GM04504 (cell line): ENCODE results near the gene ITGB1BP2.
"Not testable (repeated sequence)": the region's sequence is repeated elsewhere in the genome, so short reads cannot be mapped to it uniquely, and the experiment has no call there.

Experiments
- DNase-seq: peaks from one replicate; pipeline ENCODE4 v3.0.0-alpha.2; 2012; ENCODE audit warnings: low read depth

Gene ITGB1BP2

DNA sequence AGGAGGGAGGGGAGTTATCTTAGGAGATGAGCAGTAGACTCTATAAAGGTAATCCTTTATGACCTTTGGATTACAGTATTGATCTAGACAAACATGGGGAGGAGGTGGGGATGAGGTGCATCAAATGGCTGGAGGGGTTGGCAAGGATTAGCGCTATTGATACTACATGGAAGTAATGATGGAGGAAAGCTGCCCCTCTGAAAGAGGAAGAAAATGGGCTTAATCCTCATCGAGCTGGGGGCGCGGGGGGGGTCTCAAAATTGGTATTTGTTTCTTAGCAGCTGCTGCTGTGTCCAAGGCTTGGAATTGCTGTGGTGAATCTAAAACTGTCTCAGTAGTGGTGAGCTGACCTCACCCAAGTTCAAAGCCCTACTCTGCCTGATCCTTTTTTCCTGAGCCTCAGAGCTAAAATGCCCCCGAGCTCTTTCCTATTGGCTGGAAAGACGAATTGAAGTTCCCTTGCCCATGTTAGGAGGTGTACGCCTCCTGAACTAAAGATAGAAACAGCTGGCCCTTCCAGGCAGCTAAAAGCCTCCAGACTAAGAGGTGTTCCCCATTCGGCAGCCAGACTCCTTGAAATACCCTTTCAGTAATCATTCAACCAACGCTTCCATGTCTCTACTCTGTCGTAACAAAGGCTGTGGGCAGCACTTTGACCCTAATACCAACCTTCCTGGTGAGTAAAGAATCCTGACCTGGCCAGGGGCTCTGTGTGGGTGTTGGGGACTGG lies at the start of gene ITGB1BP2:
Gene ITGB1BP2, plus strand, starts transcription at position 556 of the 730 bp plus-strand sequence. Its CDS starts 57 bp downstream, at position 613.
- DNase-seq: peak; percentile 10

DNA sequence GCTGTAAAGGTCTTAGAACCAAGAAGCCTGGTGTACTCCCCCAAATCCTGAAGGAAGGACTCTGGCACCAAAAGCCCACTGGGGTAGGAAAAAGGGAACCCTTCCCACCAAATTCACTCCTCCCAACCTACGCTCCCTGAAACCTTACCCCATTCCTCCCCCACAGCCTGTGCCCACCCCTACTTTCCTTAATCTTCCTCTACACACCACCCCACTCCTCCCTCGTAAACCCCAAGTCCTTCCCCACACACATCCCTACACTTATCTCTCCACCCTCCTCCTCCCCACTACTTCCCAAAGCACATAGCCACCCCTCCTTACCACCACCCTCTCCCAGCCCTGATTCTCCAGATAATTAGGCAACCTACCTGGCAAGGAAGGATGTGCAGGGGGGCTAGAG lies 49.3 kb upstream of the ITGB1BP2 start:
- no peak for DNase-seq

DNA sequence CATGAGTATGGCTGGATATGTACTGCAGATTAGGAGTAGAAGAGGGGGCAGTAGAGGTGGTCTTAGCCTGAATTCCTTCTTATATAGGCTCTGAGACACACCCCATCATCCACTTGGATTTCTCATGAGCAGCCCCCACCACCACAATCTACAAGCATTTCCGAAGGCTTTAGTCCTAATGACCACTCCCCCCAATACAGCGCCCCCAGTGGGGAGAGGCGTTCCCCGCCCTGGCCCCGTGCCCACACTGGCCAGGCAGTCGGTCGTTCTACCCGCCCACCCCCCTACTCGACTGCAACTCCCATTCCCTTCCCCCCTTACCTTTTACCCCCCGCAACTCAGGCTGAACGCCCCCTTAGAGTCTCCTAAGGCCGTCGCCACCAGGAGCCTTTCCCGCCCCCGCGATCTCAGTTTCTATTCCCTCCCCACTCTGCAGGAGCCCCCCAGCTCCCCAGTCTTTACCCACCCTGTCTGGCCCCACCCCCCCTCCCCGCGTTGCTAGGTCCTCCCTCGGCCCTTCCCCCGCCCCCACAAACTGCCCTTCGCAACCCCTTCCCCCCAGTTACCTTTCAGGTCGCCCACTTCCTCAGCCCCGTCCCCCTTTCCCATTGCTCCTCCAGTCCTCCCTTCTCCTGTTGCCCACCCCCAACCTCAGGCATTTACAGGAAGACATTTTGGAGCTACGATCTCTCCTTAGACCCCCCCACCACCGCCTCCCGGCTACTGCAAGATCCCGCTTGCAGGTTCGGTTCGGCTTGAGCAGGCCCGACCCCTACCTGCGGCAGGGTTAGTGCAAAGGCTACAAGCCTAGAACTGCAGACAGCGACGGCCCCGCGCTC lies 48.1 kb upstream of the ITGB1BP2 start:
- peak; percentile 2 for DNase-seq

DNA sequence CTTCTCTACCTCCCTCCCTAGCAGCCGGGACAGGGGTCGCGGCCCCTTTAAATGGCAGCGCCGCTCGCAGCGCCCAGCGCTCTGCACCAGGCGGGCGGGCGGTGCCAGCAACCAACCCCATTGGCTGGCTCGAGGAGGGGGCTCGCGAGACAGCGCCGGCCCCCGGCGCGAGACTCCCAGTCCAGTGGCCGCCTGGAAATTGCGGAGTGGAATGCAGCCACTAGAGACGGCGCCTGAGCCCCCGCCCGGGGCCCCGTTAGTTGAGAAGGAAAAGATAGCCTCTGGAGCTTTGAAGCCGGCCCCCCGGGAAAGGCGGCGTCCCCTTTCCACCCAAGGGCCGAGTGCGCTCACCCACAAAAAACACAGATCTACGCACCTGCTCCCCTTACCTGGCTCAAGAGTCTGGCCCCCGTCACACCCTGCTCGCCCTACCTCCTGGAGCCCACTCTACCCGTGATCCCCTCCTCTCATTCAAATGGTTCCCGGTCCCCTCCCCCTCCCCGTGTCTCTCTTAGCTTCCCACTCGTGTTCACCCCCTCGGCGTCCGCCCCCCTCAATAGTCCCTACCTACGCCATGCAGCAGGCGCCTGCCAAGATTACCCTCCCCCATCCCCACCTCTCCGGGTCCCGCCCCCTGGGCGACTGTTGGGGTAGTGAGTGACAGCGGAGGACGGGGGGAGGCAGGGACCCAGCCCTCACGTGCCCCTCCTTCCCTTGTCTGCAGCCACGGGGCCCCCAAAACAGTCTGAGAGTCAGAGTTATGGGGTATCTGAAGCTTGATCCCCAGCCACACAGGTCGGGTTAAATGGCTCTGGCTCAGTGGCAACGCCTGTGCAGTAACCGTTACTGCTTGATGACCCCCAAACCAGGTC lies 47.2 kb upstream of the ITGB1BP2 start, which contains the start of gene ZMYM3:
Gene ZMYM3, minus strand, starts transcription at position 49 of the 872 bp plus-strand sequence. CDS start 885 bp downstream, outside the sequence.
- peak; percentile 58 for DNase-seq

DNA sequence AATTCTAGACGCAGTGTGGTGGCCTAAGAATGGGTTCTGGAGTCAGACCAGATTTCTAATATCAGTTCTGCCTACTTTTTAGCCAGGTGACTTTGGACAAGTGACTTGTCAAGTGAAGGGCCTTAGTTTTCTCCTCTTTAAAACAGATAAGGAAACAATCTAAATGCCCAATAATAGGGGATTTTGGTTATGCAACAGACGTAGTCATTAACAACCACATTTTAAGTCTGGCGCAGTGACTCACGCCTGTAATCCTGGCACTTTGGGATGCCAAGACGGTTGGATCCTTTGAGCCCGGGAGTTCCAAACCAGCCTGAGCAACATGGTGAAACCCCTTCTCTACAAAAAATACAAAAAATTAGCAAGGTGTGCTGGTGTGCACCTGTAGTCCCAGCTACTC lies 45.5 kb upstream of the ITGB1BP2 start:
- no peak for DNase-seq

DNA sequence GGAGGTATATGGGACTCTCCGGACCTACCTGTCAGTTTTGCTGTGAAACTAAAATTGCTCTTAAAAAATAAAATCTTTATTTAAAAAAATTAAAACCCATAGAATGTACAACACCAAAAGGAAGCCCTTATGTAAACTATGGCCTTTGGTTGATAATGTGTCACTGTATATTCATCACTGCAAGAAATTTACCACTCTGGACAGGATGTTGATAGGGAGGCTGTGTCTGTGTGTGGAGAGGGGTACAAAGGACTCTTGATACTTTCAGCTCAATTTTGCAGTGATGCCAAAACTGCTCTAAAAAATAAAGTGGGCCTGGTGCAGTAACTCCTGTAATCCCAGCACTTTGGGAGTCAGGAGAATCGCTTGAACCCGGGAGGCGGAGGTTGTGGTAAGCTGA lies 44.7 kb upstream of the ITGB1BP2 start:
- no peak for DNase-seq

DNA sequence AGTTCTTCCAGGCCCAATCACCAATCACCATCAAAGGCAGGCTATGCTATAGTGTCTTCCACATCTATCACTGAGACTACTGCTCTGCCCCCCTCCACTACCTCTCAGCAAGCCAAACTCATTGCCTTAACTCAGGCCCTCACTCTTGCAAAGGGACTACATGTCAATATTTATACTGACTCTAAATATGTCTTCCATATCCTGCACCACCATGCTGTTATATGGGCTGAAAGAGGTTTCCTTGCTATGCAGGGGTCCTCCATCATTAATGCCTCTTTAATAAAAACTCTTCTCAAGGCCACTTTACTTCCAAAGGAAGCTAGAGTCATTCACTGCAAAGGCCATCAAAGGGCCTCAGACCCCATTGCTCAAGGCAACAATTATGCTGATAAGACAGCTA lies 32.9 kb upstream of the ITGB1BP2 start:
- not testable (repeated sequence) for DNase-seq

DNA sequence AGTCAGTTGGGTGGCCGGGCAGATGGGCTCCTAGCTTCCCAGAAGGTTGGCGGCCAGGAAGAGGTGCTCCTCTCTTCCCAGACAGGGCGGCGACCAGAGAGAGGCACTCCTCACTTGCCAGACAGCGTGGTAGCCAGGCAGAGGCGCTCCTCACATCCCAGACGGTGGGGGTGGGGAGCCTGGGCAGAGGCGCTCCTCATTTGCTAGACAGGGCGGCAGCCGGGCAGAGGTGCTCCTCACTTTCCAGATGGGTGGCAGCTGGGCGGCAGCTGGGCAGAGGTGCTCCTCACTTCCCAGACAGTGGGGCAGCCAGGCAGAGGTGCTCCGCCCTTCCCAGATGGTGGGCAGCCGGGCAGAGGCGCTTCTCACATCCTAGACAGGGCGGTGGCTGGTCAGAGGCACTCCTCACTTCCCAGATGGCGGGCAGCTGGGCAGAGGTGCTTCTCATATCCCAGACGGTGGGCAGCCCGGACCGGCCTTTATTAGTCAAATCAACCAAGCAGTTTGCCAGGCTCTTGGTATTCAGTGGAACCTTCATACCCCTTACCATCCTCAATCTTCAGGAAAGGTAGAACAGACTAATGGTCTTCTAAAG lies 31.7 kb upstream of the ITGB1BP2 start:
- DNase-seq: no peak

DNA sequence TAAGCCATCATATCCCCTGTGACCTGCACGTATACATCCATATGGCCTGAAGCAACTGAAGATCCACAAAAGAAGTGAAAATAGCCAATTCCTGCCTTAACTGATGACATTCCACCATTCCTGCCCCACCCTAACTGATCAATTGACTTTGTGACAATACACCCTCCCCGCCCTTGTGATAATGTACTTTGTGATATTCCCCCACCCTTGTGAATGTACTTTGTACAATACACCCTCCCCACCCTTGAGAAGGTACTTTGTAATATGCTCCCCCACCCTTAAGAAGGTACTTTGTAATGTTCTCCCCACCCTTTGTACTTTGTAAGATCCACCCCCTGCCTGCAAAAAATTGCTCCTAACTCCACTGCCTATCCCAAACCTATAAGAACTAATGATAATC lies 29.2 kb upstream of the ITGB1BP2 start:
- DNase-seq: not testable (repeated sequence)

DNA sequence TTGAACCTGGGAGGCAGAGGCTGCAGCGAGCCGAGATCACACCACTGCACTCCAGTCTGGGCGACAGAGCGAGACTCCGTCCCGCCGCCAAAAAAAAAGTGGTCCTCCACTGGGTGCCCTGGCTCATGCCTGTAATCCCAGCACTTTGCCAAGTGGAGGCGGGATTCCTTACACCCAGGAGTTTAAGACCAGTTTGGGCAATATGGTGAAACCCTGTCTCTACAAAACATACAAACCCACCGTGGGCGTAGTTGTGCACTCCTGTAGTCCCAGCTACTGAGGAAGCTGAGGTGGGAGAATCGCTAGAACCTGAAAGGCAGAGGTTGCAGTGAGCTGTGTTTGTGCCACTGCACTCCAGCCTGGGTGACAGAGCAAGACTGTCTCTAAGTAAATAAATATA lies 20.2 kb upstream of the ITGB1BP2 start:
- not testable (repeated sequence) for DNase-seq

DNA sequence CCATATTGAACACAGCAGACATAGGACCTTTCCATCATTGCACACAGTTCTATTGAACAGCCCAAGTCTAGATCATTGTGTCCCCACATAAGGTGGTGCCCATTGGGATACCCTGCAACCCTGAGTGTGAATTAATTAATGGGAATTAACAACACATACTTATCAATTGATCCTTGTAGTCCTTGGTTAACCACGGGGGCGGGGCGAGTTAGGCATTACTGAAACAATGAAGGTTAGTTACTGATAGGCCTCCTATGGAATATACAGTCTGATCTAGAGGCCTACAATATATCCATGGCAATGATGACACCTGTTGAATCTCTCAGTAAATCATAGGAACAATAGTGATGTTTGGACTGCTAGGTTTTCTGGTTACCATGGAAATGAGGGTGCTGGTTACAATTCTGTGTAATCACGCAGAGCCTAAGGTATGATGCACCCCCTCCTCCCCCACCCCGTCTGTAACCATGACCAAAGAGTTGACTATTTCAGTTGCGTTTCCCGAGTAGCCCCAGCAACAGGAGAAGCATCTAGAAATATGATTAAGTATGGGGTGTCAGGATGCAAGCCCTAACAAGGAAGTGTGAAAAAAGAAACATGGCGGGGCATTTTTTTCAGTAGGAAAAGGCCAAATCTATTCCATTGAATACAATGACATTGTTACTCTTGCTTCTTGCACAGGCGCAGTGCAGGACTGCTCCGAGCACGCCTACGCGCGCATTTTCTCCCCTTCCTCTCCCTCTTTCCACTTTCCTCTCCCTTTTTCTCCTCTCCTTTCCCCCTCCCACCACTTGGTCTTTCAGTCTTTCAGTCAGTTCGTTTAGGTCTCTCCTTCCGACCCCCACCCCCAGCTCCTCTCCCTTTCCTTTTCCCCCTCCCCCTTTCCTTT lies 18.8 kb upstream of the ITGB1BP2 start:
- peak; percentile 8 for DNase-seq

DNA sequence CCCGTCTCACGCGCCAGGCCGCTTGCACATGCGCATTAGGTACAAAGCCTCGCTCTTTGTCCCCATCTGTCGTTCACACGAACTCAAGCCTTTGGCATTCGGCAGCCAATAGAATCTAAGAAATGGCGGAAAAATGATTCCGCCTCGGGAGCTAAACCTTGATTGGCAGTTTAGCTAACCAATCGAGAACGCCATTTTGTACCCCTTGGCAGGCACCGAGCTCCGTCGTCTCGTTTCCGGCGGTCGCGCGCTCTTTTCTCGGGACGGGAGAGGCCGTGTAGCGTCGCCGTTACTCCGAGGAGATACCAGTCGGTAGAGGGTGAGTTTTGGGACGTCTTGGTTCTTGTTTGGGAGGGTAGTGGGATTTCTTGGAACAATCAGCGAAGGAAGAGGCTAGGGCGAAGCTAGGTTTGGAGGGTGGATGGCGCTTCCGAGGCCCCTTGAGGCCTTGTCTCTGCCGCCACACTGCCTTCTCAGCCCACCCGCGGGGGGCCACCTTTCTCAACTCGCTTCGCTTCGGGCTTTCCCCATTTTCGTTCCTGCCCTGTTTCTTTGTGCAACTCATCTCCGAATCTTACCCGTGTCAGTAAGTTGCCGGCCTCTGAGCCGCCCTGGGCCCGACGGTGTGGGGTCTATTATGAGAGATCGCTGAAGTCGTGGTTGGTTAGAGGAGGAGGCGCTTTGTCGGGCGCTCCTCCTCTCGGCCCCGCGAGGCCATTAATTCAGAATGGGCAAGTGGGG lies 18.0 kb upstream of the ITGB1BP2 start, which contains the start of gene NONO:
Gene NONO, plus strand, starts transcription at position 233 of the 741 bp plus-strand sequence. CDS start 7,003 bp downstream, outside the sequence.
- peak; percentile 96 for DNase-seq

DNA sequence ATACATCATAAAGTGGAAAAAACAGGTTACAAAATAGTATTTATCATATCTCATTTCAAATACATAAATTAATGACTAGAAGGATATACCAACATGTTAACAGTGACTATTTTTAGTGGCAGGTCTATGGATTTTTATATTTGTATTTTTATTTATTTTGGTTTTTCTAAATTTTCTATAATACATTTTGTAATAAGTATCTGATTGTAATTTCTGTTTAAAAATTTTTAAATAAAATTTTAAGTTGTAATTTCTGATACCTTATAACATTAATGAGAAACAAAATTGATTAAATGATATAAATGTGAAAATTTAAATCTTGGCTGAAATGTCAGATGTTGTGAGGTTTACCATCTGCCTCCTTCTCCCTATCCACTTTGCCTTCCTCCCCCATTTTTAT lies 15.6 kb upstream of the ITGB1BP2 start:
- DNase-seq: no peak

DNA sequence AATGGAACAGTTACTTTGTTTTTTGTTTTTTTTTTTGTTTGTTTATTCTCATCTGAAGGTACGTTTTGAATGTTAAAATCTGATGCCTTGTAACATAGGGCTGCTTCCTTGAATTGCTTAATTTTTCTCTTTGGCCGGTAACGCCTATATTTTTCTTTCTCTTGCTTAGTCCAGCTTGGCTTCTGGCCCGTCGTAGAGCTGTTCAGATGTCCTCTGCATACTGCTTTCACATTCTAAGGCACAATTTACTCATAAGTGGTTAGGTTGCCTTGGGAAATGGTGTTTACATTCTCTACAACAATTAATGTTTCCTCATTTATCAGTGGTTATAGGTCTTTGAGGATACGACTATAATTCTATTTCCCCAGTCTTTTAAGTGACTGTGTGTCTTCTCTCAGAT lies 10.2 kb upstream of the ITGB1BP2 start:
- no peak for DNase-seq

DNA sequence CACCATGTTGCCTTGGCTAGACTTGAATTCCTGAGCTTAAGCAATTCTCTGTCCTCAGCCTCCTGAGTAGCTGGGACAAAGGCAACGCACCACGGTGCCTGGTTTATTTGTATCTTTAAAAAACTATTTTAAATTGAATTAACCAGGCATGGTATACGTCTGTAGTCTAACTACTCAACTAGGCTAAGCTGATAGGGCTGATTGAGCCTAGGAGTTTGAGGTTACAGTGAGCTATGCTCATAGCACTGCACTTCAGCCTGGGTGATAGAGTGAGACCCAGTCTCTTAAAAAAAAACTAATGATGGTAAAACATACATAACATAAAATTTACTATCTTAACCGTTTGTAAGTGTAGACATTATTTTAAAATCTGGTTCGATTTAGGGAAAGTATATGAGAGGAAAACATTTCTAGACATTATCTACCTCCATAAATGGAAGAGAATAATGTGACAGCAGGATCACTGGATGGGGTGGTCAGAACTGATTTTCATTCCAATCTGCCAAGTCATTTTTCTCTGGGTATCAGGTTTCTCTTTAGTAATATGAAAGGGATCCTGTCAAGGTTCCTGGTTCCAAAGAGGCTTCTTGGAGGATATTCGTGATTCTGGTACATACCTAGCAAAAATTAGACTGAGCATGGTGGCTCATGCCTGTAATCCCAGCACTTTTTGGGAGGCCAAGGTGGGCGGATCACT lies 8.7 kb upstream of the ITGB1BP2 start:
- DNase-seq: peak; percentile 20

DNA sequence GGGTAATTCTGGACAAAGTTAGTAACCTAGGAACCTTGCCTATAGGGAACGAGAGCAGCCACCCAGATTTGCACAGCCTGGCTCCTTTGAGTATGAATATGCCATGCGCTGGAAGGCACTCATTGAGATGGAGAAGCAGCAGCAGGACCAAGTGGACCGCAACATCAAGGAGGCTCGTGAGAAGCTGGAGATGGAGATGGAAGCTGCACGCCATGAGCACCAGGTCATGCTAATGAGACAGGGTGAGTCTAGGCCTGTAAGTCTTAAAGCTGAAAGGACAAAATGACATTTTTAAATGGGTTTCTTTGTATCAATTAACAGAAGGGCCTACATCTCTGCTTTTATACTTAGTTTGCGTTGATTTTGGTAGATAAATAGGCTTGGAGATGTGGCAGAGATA lies 4.7 kb upstream of the ITGB1BP2 start:
- DNase-seq: no peak

DNA sequence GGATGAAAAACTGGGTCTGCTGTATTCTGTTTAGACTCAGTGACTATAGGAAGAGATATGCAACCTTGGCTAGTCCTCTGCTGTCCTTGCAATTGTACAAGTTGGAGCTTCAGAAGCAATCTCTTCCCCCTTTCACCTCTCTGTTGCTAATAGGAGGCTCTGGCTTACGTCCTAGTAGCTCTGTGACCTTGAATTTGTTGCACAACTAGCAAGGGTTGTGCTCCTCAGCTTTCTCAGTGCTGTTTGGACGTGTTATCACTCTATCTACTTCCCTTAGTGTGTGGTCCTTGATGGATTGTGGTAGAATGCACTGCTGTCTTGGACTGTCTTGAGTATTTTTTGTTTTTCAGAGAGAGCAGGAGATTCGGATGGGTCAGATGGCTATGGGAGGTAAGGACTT lies 3.4 kb upstream of the ITGB1BP2 start:
- no peak for DNase-seq

DNA sequence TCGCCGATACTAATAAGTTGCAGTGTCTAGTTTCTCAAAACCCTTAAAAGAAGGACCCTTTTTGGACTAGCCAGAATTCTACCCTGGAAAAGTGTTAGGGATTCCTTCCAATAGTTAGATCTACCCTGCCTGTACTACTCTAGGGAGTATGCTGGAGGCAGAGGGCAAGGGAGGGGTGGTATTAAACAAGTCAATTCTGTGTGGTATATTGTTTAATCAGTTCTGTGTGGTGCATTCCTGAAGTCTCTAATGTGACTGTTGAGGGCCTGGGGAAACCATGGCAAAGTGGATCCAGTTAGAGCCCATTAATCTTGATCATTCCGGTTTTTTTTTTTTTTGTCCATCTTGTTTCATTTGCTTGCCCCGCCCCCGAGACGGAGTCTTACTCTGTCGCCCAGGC lies 1.5 kb upstream of the ITGB1BP2 start:
- not testable (repeated sequence) for DNase-seq

DNA sequence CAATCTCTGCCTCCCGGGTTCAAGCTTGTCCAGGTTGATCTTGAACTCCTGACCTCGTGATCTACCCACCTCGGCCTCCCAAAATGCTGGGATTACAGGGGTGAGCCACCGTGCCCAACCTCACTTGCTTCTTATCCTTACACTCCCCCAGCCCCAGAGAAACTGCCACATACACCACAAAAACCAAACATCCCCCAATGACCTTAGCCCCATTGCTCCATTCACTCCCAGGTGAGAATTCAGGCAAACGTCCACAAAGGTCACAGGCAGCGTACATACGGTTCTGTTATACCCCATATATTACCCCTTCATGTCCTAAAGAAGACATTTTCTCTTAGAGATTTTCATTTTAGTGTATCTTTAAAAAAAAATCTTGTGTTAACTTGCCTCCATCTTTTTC lies 1.1 kb upstream of the ITGB1BP2 start:
- not testable (repeated sequence) for DNase-seq
